ENCODE measurements around the gene CSNK2A3.

- TF ChIP-seq CTCF (conservative IDR thresholded peaks at IDR 0.05) (no peak), EZH2 (IDR thresholded peaks at IDR 0.05; ENCODE audit: low read depth) (no peak)
These were observed 44.8 kb downstream of the CSNK2A3 start for GRCh38 chr11:11308249-11308648.

Data from PC-9 (cell line).